ENCODE results near the gene CDC14A.

GRCh38 chr1:100305954-100306353, 46.4 kb upstream of the CDC14A start:
- no peak for TF ChIP-seq CTCF (IDR thresholded peaks at IDR 0.05)
- TF ChIP-seq REST (IDR thresholded peaks at IDR 0.05; ENCODE audit: insufficient read depth in 1 of 2, low read depth in 2 of 2, low read length in 1 of 2): no peak
- no peak for TF ChIP-seq TCF7L2 (IDR thresholded peaks at IDR 0.05; ENCODE audit: low read depth, low read length)
